GF-D8 (cell line): ENCODE results near the gene IGSF9.

Experiments used
- DNase-seq: peaks from one replicate; lab custom pipeline; 2025; lab: John Stamatoyannopoulos, UW

IGSF9 gene

DNA sequence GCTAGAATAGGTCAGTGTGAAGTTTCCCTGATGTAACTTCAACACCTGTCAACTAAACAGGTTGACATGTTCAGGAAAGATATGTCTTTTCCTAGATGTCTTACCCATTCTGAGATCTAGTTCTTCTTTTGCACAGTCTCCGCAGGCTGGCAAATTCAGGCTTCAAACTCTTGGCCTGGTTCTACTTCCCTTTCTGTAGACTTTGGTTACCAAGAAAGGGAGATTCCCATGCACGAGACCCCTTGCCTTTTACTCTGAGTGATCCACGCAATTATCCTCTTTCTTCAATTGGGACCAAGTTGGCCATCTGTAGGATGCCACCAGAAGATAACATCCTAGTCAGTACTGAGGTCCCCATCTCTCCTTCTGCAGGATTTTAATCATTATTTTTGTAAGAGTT lies 47.5 kb downstream of the IGSF9 start:
- DNase-seq, result no peak

DNA sequence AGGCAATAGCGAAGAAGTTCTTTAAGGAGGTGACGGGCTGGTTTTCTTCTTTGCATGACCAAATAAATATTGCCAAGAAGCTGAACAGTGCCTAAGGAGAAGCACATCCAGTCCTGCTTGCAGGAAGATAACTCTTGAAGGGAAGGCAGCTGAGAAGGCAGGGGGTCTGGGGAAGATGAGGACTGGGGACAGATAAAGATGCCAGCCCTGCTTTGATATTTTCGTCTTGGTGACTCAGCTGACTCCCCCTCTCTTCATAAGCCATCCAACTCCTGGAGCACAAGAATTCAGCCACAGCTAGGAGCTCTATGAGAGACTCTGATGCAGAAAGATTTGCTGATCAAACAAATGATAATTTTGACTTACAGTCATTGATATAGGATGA lies 48.9 kb downstream of the IGSF9 start:
- no peak for DNase-seq

DNA sequence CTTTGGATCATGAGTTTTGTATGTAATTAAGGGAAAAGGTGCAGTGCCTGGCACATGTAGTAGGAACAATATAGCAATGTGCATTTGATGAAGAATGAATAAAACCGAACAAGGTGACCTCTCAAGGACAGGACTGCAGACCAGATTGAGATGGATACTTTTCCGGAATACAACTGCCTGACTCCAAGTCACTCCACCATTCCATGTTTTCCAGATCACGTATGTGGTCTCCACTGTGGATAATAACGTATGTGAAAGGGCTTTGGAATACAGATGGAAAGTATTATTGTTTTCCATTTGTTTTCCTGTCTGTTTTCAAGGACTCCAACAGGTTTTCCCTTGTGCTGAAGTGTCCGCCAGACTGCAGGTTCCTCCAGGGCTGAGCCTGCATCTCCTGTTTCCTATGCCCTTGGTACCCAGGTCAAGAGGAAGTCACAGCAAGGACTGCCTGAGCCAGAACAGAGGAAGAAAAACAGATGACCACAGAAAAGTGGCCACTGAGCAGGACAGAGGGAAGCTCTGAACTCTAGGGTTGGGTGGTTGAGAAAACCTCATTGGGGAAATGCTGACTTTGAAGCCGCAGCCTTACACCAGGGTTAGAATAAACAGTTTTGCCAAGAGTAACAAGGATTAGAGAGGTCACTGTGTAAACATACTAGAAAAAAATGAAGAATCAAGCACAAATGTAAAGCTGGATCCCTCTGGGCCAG lies 49.4 kb downstream of the IGSF9 start:
- DNase-seq, result no peak

DNA sequence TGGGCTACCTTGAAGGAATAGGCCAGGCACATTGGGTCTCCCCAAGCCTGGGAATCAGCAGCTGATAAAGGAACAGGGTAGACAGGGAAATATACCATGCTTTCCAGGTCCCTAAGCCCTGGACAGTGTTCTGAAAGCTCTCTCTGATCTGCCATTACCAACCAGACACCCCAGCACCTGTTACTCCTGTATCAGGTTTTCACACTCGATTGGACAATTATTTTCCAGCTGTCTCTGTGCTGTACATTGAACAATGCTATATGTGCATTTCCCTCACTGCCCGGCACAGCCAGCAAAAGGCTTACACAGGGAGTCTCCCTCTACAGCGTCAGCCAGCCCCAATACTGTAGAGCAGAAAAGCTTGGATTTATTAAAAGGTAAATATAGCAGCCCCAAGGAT lies 50.1 kb downstream of the IGSF9 start:
- DNase-seq, result no peak

DNA sequence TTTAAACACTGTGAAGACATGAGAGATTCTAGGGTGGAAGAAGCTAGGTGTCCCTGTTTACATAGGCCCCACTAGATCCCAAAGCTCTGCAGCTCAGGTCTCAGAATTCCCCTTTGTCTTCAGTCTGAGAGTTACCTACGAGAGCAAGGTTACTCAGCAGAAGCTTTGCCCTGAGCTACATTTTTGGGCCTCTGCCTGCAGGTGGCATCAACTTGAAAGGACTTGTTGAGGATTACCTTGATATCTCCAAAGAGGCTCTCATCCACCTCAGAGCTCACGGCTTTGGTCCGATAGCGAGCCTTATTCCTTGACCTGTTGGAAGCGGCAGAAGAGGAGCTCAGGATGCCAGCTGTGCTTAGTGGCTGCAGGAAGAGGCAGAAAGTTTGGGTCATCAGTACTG lies 52.5 kb downstream of the IGSF9 start:
- no peak for DNase-seq

DNA sequence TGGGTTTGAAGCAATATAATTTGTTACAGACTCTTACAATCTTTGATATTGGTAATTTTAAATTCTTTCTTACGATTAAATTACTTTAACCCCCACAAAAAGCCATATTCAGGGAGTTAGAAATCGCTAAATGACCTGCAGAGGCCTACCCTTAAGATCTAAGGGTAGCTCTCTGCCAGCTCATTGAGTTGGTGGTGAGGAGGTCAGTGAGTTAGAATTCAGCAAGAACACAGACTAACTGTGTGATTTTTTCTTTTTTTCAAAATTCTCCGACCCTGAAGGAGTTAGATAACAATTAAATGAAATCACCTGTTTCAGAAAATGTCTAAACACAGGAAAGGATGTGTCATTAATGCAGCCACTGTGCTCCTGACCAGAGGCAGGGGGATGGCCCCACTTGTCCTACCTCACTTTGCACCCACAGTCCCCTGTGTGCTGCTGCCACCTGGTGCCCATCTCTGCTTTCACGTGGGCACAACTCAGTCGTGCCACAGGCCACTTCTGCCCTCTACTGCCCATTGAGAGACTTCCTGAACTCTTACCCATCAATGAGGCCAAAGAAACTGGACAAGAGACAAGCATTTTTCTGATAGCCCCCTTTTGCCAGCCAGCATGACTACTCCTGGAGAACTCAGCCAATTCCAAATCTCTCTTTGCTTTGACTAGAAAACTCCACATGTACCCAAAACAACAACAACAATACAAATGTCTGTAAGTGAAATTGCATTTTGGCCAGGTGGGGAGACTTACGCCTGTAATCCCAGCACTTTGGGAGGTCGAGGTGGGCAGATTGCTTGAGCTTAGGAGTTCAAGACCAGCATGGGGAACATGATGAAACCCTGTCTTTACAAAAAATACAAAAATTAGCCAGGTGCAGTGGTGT lies 53.9 kb downstream of the IGSF9 start:
- peak; percentile 51 for DNase-seq

DNA sequence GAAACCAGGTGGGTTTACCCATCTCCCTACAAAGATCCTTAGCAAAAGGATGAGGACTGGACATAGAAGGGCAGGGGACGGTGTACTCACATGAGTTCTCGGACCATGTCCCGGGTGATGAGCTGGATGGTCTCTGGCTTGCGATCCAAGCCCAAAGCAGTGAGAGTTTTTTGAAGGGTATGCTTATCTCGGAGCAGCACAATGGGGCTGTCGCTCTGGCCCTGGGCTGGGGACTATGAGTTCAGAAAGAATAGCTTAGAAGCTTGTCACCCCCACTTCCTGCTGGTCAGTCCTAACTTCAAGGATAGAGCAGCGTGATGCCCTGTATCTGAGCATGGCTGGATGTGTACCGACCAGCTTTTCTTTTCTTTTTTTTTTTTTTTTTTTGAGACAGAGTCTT lies 55.0 kb downstream of the IGSF9 start:
- DNase-seq, result no peak

DNA sequence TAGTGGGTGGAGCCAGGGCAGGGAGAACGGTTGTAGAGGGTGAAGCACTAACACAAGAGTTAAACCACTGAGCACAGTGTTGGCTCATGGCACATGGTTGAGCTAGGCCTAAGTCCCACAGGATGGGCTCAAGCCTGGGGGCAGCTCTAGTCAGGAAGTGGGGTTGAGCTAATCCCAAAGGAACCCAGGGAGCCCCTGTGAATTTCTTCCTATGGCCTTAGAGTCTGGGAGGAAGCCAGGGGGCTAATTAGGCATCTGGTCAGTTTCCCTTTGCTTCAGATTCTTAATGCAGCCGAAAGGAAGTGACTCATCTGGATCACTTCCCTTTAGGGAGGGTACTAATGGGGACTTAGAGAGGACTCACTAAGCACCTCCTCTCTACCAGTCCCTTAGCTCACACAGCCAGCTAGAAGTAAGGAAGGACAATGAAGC lies 55.6 kb downstream of the IGSF9 start:
- peak; percentile 59 for DNase-seq

DNA sequence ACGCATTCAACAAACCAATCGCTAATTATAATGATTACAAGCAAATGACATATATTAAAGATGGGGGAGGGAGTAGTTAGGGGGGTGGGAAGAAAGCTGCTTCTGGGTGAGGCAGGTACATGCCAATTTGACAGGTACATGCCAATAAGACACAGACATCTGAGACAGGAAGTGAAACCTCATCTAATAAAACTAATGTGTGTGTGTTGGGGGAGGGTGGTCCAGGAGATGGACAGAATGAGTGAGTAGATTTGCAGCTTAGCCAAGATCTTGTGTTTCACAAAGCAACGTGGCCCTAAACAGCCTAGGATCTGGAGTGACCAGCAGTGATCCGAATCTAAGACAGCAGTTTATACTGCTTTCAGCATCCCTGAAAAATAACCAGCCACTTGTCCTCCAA lies 56.2 kb downstream of the IGSF9 start:
- DNase-seq, result no peak

DNA sequence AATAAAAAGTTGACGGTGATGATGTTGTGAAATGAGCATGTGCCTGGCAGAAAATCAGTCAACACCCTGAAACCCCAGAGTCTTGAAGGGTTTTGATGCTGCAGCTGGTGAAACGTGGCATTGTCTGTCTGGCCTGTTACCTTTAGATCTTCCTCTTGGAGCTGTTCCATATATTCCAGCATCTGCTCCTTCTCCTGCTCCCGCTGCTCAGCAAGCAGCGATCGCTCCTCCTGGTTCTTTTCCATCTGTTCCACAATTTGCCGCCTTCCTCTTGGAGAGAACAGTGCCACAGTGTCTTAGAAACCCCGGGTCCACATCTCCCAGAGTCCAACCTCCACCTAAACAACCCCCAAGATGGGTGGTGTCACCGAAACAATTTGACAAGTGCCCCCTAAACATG lies 61.1 kb downstream of the IGSF9 start:
- DNase-seq, result no peak

DNA sequence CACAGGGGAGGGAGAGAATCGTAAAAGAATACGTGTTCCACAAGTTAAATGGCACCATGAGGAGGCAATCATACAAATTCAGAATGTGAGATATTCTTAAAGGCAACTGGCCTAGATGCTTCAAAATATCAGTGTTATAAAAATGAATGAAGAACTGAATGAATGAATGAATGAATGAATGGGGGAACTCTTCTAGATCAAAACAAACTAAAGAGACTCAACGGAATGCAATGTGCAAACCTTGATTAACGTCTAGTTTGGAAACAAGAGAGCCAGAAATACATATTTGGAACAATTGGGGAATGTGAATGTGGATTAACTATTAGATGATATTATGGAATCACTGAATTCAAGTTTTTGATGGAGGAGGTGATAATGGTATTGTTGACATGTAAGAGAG lies 62.3 kb downstream of the IGSF9 start:
- no peak for DNase-seq

DNA sequence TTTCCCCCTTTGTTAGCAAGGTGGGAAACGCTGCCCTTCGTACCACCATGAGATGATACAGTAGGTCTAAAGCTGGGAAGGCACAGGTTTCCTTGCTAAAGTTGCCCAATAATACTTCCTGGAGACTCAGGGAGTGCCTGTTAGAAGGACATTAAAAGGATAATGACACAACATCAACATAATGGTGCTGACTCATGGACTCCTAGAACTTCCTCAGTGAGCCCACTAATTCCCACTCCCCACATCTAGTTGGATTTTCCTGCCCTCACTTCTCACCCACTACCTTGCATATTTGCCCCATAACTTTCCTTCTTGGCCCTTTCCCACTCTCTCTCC lies 62.9 kb downstream of the IGSF9 start:
- DNase-seq, result no peak

DNA sequence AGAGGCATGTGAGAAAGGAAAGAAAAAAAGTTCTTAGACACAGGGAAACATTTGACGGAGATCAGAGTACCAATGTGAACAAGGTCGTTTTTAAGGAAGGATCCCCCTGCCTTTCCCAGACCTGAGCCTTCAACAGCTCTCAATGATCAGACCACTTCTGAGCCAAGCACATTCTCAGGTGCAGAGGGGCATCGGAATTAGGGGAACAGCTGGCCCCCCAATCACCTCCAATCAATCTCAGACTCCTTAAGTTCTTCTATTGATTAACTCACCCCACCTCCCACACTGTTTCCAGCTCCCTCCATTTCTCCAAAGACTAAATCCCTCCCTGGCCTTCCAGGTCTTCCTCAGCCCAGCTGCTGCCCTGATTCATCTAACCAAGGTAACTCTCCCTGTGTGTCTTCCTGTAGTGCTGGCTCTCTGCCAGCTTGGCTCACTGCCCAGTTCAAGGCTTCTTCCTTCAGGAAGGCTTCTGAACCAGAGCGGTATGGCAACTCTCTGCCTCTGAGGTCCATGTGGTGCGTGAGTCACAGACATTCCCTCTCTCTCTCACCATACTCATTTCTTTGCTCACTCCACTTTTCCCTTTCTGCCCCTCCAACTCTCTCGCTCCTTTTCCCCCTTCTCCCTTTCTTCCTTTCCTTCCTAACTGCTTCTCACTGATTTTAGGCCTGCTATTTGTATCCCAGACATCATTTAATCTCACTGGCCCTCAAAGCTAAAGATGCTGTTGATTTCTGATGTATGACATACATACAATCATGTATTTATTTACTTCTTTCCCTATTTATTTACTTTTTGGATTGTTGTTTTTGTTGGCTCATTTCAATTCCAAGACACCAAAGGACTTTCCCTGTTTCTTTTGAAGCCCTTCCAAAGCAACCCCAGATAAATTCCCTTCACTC lies 63.5 kb downstream of the IGSF9 start:
- no peak for DNase-seq

DNA sequence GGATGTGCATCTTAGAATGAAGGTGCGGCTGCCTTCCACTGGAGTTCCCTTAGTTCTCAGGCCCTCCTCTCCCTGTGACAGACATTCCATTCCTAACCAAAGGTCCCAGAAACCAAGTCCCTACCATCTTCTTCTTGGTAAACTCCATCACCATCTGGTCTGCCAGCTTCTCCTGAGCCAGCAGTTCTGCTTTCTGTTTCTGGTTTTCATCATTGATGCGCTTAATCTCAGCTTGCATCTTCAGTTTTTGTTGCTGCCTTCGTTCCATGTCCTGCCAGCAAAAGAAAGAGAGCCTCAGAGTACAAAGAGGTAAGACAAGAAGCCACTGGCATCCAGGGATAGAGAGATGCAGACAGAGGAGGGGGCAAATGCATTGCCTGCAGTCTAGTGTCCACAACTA lies 65.0 kb downstream of the IGSF9 start:
- DNase-seq, result no peak

DNA sequence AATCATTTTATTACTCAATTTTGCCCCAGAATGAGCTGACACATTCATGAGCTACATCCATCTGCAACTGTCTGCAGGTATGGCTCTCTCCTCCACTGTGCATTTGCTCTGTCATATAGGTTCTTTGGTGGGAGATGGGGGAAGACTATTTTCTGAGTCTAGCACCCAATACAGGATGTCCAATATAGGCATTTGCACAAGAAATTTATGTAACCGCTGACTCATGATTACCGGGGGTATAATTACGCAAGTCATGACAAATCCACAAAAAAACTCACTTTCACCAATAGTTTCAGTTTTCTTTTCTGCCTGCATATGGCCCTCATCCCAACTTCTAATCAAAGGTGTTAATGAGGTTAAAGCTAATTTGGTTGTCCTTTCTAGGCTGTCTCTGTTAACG lies 65.4 kb downstream of the IGSF9 start:
- peak; percentile 40 for DNase-seq

DNA sequence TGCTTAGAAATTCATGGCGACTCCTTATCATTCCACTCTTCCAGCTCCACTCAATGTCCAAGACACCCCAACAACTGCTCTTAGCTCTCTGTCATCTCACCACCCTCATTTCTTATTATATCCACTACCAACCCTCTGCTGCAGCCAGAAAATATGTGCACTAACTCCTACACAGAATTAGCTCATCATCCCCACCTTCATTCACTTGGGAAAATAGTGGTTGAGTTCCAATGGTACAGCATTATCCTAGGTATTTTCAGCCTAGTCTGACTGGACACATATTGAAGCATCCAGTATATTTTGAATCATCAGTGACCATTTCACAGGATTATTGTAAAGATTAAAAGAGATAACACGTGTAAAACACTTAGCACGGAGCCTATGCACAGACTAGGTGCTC lies 66.3 kb downstream of the IGSF9 start:
- no peak for DNase-seq

DNA sequence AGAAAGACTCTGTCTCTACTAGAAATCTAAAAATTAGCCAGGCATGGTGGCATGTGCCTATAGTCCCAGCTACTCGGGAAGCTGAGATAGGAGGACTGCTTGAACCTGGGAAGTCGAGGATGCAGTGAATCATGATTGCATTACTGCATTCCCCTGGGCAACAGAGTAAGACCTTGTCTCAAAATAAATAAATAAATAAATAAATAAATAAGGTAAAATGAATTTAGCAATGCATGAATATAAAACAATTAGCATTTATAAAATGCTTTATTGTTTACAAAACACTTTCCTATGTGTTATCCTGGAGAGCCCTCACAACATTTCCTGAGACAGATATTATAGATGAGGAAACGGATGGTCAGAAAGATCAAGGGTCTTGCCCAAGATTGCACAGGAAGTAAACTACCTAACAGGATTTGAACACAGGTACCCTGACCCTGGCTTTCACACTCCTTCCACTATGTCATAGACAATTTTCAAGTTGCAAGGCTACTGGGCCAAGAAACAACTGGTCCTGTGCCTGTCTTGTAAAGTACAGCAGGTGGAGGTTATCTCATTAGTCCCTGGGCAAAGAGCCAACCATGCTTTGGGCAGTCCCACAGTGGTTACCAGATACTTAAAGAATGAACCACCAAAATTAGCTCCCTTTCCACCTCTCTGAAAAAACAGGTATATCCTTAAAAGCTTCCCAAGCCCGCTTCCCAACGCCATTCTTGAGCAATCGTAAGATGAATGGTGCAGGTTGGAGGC lies 67.5 kb downstream of the IGSF9 start:
- DNase-seq, result no peak
